Cardiac muscle cell (in vitro differentiated cells and primary cell): ENCODE results near the gene RBL1. TPM values are rescaled to one million over a fixed set of nuclear protein-coding genes. Genes with fewer than 3 reads are reported as not detected.

ENCODE experiments used
- DNase-seq, 2 donors: peaks; one replicate each; pipeline versions ENCODE4 v3.0.0 to v3.0.0-alpha.2; 2010 to 2017; ENCODE audit warnings: low read depth in 1 of 2, low spot score in 1 of 2
- H3K27ac ChIP-seq: fragments of 200-600 bp; sonication (generic); 2 replicates; pipeline ENCODE4 v1.5.1; 2016
- H3K27me3 ChIP-seq: fragments of 200-600 bp; sonication (generic); 2 replicates; pipeline ENCODE4 v1.6.0; 2016; ENCODE audit warnings: control low read depth
- H3K36me3 ChIP-seq: fragments of 200-600 bp; sonication (generic); 2 replicates; pipeline ENCODE4 v1.5.1; 2016; ENCODE audit warnings: control low read depth
- H3K4me1 ChIP-seq: fragments of 200-600 bp; sonication (generic); 2 replicates; pipeline ENCODE4 v1.8.1; 2017; ENCODE audit warnings: low read depth, mild to moderate bottlenecking, mixed run types
- H3K4me3 ChIP-seq: fragments of 200-600 bp; sonication (generic); 2 replicates; pipeline ENCODE4 v1.5.1; 2016; ENCODE audit warnings: mild to moderate bottlenecking
- H3K9me3 ChIP-seq: fragments of 200-600 bp; sonication (generic); 2 replicates; pipeline ENCODE4 v1.5.1; 2017; ENCODE audit warnings: low read depth, mild to moderate bottlenecking, control low read depth
- CTCF ChIP-seq: IDR thresholded peaks from 2 replicates; pipeline ENCODE4 v1.5.1; 2012; ENCODE audit warnings: low read depth, mild to moderate bottlenecking, low read length
- polyA plus RNA-seq: library from polyadenylated mRNA; unstranded; fragments of >200 nt; fragmentation: Nextera tagmentation; extraction: Ambion mirVana; gene quantifications from 2 replicates; pipeline ENCODE4 v1.2.1, GENCODE V29; 2016
- total RNA-seq: library from RNA; depleted of rRNA; stranded (reverse); fragments of >200 nt; gene quantifications from 2 replicates; pipeline ENCODE4 v1.2.3, GENCODE V29; 2016

RBL1 gene
- total and polyA plus RNA-seq, 2 experiments from 2014 or later: 3.1 to 4.9 TPM

- no peak for DNase-seq
- no peaks in the 10 kb centered on the region for H3K4me1 ChIP-seq
- no peak for TF ChIP-seq CTCF
- no peak overlapping the region for H3K27ac ChIP-seq
- no peaks in the 10 kb centered on the region for H3K36me3 ChIP-seq
- H3K9me3 ChIP-seq: no peaks in the 10 kb centered on the region
- peak overlapping the region; percentile 59 for H3K4me3 ChIP-seq
- H3K27me3 ChIP-seq: no peaks in the 10 kb centered on the region
Measured at GRCh38 chr20:37096415-37097041, 731 bp upstream of the RBL1 start.

DNA sequence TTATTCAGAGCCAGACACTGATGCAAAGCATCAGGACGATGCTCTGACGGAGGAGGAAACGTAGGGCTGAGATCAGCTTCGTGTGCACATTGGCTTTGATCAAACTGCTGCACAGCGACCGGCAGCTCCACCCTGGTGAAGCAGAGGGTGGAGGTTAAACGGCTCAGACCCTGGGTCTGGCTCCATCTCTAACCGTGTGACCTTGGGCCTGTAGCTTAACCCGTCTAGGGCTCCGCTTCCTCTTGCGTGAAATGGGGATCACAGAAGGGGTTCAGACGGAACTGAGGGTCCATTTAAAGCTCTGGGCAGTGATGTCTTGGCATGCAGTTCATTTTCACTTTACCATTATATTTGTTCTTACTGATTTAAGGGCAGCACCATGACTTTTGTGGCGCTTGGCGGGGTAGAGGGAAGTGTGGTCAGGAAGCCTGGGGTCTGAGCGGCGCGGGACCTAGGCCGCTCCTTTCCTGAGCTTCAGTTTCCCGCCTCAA lies 644 bp downstream of the RBL1 start:
- no peak for TF ChIP-seq CTCF
- H3K4me1 ChIP-seq: no peaks in the 10 kb centered on the region
- no peaks in the 10 kb centered on the region for H3K9me3 ChIP-seq
- no peak for DNase-seq
- H3K27ac ChIP-seq: no peak overlapping the region
- H3K36me3 ChIP-seq: no peaks in the 10 kb centered on the region
- H3K4me3 ChIP-seq: peak overlapping the region; percentile 59
- no peaks in the 10 kb centered on the region for H3K27me3 ChIP-seq

GRCh38 chr20:37090407-37090806 lies 5.4 kb downstream of the RBL1 start:
- Histone ChIP-seq H3K4me3 (no peak overlapping the region), H3K36me3 (peaks cover 4% of the 10 kb centered on the region), H3K9me3 (no peaks in the 10 kb centered on the region), H3K27me3 (no peaks in the 10 kb centered on the region), H3K27ac (no peak overlapping the region), H3K4me1 (no peaks in the 10 kb centered on the region)
- TF ChIP-seq CTCF: no peak
- DNase-seq: no peak

- Histone ChIP-seq H3K9me3 (no peaks in the 10 kb centered on the region), H3K27ac (no peak overlapping the region), H3K4me3 (no peak overlapping the region), H3K36me3 (no peaks in the 10 kb centered on the region), H3K27me3 (no peaks in the 10 kb centered on the region), H3K4me1 (no peaks in the 10 kb centered on the region)
- TF ChIP-seq CTCF: peak; percentile 56
- DNase-seq: peak in 1 of 2 donors; percentile 17
Measured at GRCh38 chr20:37081717-37082289, 14.0 kb downstream of the RBL1 start.

DNA sequence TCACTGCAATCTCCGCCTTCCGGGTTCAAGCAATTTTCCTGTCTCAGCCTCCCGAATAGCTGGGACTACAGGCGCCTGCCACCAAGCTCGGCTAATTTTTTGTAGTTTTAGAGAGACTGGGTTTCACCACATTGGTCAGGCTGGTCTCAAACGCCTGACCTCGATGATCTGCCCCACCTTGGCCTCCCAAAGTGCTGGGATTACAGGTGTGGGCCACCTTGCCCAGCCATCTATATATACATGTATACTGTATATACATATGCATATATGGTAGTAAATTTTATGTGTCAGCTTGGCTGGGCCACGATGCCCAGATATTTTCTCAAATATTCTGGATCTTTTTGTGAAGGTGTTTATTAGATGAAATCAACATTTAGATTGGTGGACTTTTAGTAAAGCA lies 18.8 kb downstream of the RBL1 start:
- no peaks in the 10 kb centered on the region for H3K4me1 ChIP-seq
- no peak for DNase-seq
- no peak overlapping the region for H3K27ac ChIP-seq
- no peaks in the 10 kb centered on the region for H3K27me3 ChIP-seq
- TF ChIP-seq CTCF: no peak
- no peaks in the 10 kb centered on the region for H3K36me3 ChIP-seq
- H3K9me3 ChIP-seq: no peaks in the 10 kb centered on the region
- H3K4me3 ChIP-seq: no peak overlapping the region
